GM12878 (cell line): ENCODE measurements around the gene GPR146. TPM values are rescaled to one million over a fixed set of nuclear protein-coding genes. Genes with fewer than 3 reads are reported as not detected.

Experiments
- ATAC-seq: fragments of 200-7000 bp; cut with Tn5 transposase; 3 replicates; pipeline ENCODE4 v1.9.1; 2020; ENCODE audit warnings: mild to moderate bottlenecking, moderate library complexity
- BruUV-seq: library from RNA; stranded (reverse); fragments of 400-500 nt; replicated peaks from 2 replicates; lab custom pipeline; 2021; lab: Mats Ljungman, UMichigan
- CTCF ChIA-PET: fragments of 300-600 bp; sonication (Branson Sonifier 250); formaldehyde crosslinking; extraction: SDS; loops from one replicate; lab custom pipeline; 2021; ENCODE audit warnings: inconsistent platforms; lab: Yijun Ruan, JAX
- POLR2A ChIA-PET: fragments of 350-600 bp; formaldehyde crosslinking; extraction: SDS; loops from one replicate; lab custom pipeline; 2021; ENCODE audit warnings: inconsistent platforms; lab: Charles Lee
- RAD21 ChIA-PET: fragments of 300-600 bp; sonication (Branson Sonifier 250); formaldehyde crosslinking; loops from one replicate; lab custom pipeline; 2023; ENCODE audit warnings: antibody characterized with exemption; ENCODE audit not compliant: unreplicated experiment; lab: Charles Lee
- SMC1A ChIA-PET: fragments of 300-600 bp; sonication (Branson Sonifier 250); formaldehyde crosslinking; loops from one replicate; lab custom pipeline; 2023; ENCODE audit not compliant: unreplicated experiment, uncharacterized antibody; lab: Charles Lee
- DNase-seq: peaks from one replicate; pipeline ENCODE4 v3.0.0-alpha.2; 2011; ENCODE audit warnings: low read depth, low spot score
- FAIRE-seq: peaks from 3 replicates; lab custom pipeline; 2011; peaks lifted over from hg19 to GRCh38; lab: Jason Lieb, UNC
- H2AFZ ChIP-seq: 2 replicates; pipeline ENCODE4 v1.6.0; 2011; ENCODE audit warnings: low read depth, low read length, control low read depth; ENCODE audit not compliant: control insufficient read depth
- H3K27ac ChIP-seq: 2 replicates; pipeline ENCODE4 v1.5.1; 2011; ENCODE audit warnings: control low read depth; ENCODE audit not compliant: control insufficient read depth, insufficient read depth
- H3K27me3 ChIP-seq, 2 experiments: replicated peaks in 1 of 2; 2 replicates each; pipeline versions ENCODE4 v1.6.0 to v1.6.1; 2011; ENCODE audit warnings: low read length in 1 of 2; ENCODE audit not compliant: control insufficient read depth in 2 of 2, insufficient read depth in 2 of 2
- H3K36me3 ChIP-seq, 2 experiments: 2 replicates each; pipeline ENCODE4 v1.5.1; 2011; ENCODE audit warnings: low read length in 1 of 2; ENCODE audit not compliant: control insufficient read depth in 2 of 2, insufficient read depth in 2 of 2
- H3K4me1 ChIP-seq: 2 replicates; pipeline ENCODE4 v1.6.1; 2011; ENCODE audit warnings: mild to moderate bottlenecking, low read length, moderate library complexity, mixed read lengths; ENCODE audit not compliant: control insufficient read depth, insufficient read depth
- H3K4me2 ChIP-seq: 2 replicates; pipeline ENCODE4 v1.6.0; 2011; ENCODE audit warnings: control low read depth; ENCODE audit not compliant: control insufficient read depth, insufficient read depth
- H3K4me3 ChIP-seq: fragments of 200-600 bp; sonication (generic); 2 replicates; pipeline ENCODE4 v1.5.1; 2016
- H3K79me2 ChIP-seq: 2 replicates; pipeline ENCODE4 v1.6.0; 2011; ENCODE audit warnings: low read length; ENCODE audit not compliant: control insufficient read depth, insufficient read depth
- H3K9ac ChIP-seq: 2 replicates; pipeline ENCODE4 v1.8.0; 2011; ENCODE audit warnings: low read length, control low read depth, mixed read lengths; ENCODE audit not compliant: control insufficient read depth, insufficient read depth
- H3K9me3 ChIP-seq: replicated peaks from 3 replicates; pipeline ENCODE4 v1.5.1; 2011; ENCODE audit warnings: mild to moderate bottlenecking, low read length; ENCODE audit not compliant: control insufficient read depth, insufficient read depth
- H4K20me1 ChIP-seq: 2 replicates; pipeline ENCODE4 v1.6.0; 2011; ENCODE audit not compliant: control insufficient read depth, insufficient read depth
- CBX3 ChIP-seq: fragments of 200-600 bp; sonication (generic); IDR thresholded peaks from 2 replicates; pipeline ENCODE4 v1.6.1; 2016; ENCODE audit warnings: low read depth, borderline replicate concordance
- CHD2 ChIP-seq: IDR thresholded peaks from 2 replicates; pipeline ENCODE4 v1.6.1; 2011; ENCODE audit warnings: low read depth, low read length, improper control_type of control experiment, borderline replicate concordance
- CREM ChIP-seq: IDR thresholded peaks from 2 replicates; pipeline ENCODE4 v1.6.1; 2014; ENCODE audit warnings: antibody characterized with exemption, low read depth
- CUX1 ChIP-seq: IDR thresholded peaks from 2 replicates; pipeline ENCODE4 v1.6.1; 2012; ENCODE audit warnings: improper control_type of control experiment, low read depth, low read length; ENCODE audit not compliant: insufficient replicate concordance
- E2F8 ChIP-seq: fragments of 450-650 bp; IDR thresholded peaks from 2 replicates; pipeline ENCODE4 v1.6.1; 2018; ENCODE audit warnings: mild to moderate bottlenecking, low read depth, moderate library complexity; ENCODE audit not compliant: partially characterized antibody
- EED ChIP-seq: sonication (generic); IDR thresholded peaks from 2 replicates; pipeline ENCODE4 v1.6.1; 2016; ENCODE audit warnings: antibody characterized with exemption, low read depth
- ELK1 ChIP-seq: IDR thresholded peaks from 2 replicates; pipeline ENCODE4 v1.6.1; 2012; ENCODE audit warnings: low read depth, low read length, improper control_type of control experiment
- ETV6 ChIP-seq, 2 experiments: fragments of 450-650 bp in 1 of 2; IDR thresholded peaks in 1 of 2; conservative IDR thresholded peaks in 1 of 2; 2 replicates each; pipeline ENCODE4 v1.6.1; 2014; ENCODE audit warnings: antibody characterized with exemption in 1 of 2, borderline replicate concordance in 1 of 2, low read depth in 1 of 2, mild to moderate bottlenecking in 1 of 2, moderate library complexity in 1 of 2
- NFIC ChIP-seq: IDR thresholded peaks from 2 replicates; pipeline ENCODE4 v1.6.1; 2012; ENCODE audit warnings: low read depth, mild to moderate bottlenecking, inconsistent platforms, low read length, moderate library complexity
- SREBF1 ChIP-seq: IDR thresholded peaks from 2 replicates; pipeline ENCODE4 v1.6.1; 2012; ENCODE audit warnings: mild to moderate bottlenecking, low read length
- WGBS: methylation state at CpG from one replicate; pipeline ENCODE4 v1.1.6; 2016; ENCODE audit warnings: low lambda C conversion rate; ENCODE audit not compliant: insufficient replicate concordance, insufficient coverage; ENCODE audit errors: missing lambda C conversion rate; 5-methylcytosine and 5-hydroxymethylcytosine counted together
- in situ Hi-C: fragments of 300-500 bp; cut with MboI; formaldehyde crosslinking; loops from 9 replicates; pipeline ENCODE4 v1.14.3; 2018; ENCODE audit warnings: mixed read lengths
- intact Hi-C: fragments of 100-400 bp; cut with micrococcal nuclease; formaldehyde crosslinking; loops from one replicate; pipeline ENCODE4 v1.14.2; 2022; ENCODE audit not compliant: unreplicated experiment
- polyA plus RNA-seq, 11 experiments: library from polyadenylated mRNA; depleted of rRNA in 4 of 11; unstranded in 6 of 11; stranded (reverse) in 5 of 11; fragments of >200 nt; fragmentation: Nextera tagmentation in 4 of 11; fragmentation: Illumina TruSeq in 1 of 11; extraction: Ambion mirVana in 4 of 11; extraction: Trizol in 1 of 11; gene quantifications; 1 replicate in 1 of 11; 2 replicates in 10 of 11; pipeline versions ENCODE4 v1.2.1 to v1.2.3, GENCODE V29; 2011 to 2016; ENCODE audit warnings: inconsistent platforms in 2 of 11, missing spikeins in 2 of 11, low read depth in 1 of 11
- total RNA-seq, 4 experiments: library from RNA; depleted of rRNA in 3 of 4; stranded (reverse); fragments of >200 nt in 3 of 4; fragmentation: Illumina TruSeq in 1 of 4; extraction: Trizol in 1 of 4; gene quantifications; 2 replicates each; pipeline versions ENCODE4 v1.2.1 to v1.2.3, GENCODE V29; 2013 to 2021

The GPR146 gene
- total and polyA plus RNA-seq, 10 of the 15 experiments (the other 5 are each of a cell fraction or from before 2014, with no cell fraction given): 0.19 to 12.0 (median 0.54) TPM; not detected in 2

GRCh38 chr7:1090236-1090635, 45.9 kb downstream of the GPR146 start:
- FAIRE-seq: no peak
- WGBS: 88% methylated on average over 17 of the region's 21 CpGs
- SMC1A ChIA-PET: no interaction called here
- Histone ChIP-seq H3K4me2 (no peak overlapping the region), H3K27ac (no peak overlapping the region), H3K4me1 (peaks cover 12% of the 10 kb centered on the region), H3K36me3 (peaks cover 0 to 8% of the 10 kb centered on the region in 2 experiments; a peak in 2 of 4 replicates), H3K4me3 (no peak overlapping the region), H3K79me2 (peaks cover 3% of the 10 kb centered on the region), H4K20me1 (no peaks in the 10 kb centered on the region), H2AFZ (no peak overlapping the region), H3K9ac (no peak overlapping the region), H3K9me3 (no peaks in the 10 kb centered on the region; the same call in 2 of the 3 replicates), H3K27me3 (no peaks in the 10 kb centered on the region)
- TF ChIP-seq E2F8 (no peak), NFIC (no peak), CHD2 (no peak), EED (no peak), CREM (no peak), ETV6 (conservative IDR thresholded peaks at IDR 0.05 in 1 of 2, IDR thresholded peaks at IDR 0.05 in 1 of 2; ENCODE audit: borderline replicate concordance in 1 of 2, low read depth in 1 of 2) (no peak), SREBF1 (no peak), ELK1 (no peak), CUX1 (no peak), CBX3 (no peak)
- RAD21 ChIA-PET: no interaction called here
- in situ Hi-C loops (no loop called here), intact Hi-C loops (no loop called here)
- POLR2A ChIA-PET: no interaction called here
- ATAC-seq: no peak
- BruUV-seq: no TSS peak
- no peak for DNase-seq
- CTCF ChIA-PET: interaction anchor here (1.5 to 5.7 kb wide), 2 partner anchors 15 to 85 kb away, joined by 6 to 77 read pairs; no protein-coding TSS in a partner anchor
